ENCODE measurements around the gene PBX4.

- no peak for TF ChIP-seq CTCF (IDR thresholded peaks at IDR 0.05)
- TF ChIP-seq EZH2 (IDR thresholded peaks at IDR 0.05; ENCODE audit: borderline replicate concordance, insufficient read depth, low read depth, low read length, poor library complexity, severe bottlenecking), result no peak
Measured at GRCh38 chr19:19542507-19542906, 76.0 kb downstream of the PBX4 start.
